Adrenal gland (tissue), 5 donors: ENCODE measurements around the gene SFT2D1.

Experiments
- POLR2A ChIP-seq, 2 donors: fragments of 450-650 bp; IDR thresholded peaks; one replicate each; pipeline ENCODE4 v1.6.1; 2017; ENCODE audit warnings: antibody characterized with exemption in 2 of 2, mild to moderate bottlenecking in 2 of 2, moderate library complexity in 1 of 2
- TF ChIP-seq, protein P1 (sequence below), 6 experiments: fragments of 450-650 bp in 4 of 6; fragments of 200-600 bp in 2 of 6; sonication (generic) in 1 of 6; IDR thresholded peaks; 1 replicate in 5 of 6; 2 replicates in 1 of 6; pipeline versions ENCODE4 v1.5.1 to v1.8.0; 2016 to 2021; ENCODE audit warnings: antibody characterized with exemption in 6 of 6, mild to moderate bottlenecking in 2 of 6, moderate library complexity in 1 of 6
- donor health status: DM: no; HTN: no; CAD: no.

DNA sequence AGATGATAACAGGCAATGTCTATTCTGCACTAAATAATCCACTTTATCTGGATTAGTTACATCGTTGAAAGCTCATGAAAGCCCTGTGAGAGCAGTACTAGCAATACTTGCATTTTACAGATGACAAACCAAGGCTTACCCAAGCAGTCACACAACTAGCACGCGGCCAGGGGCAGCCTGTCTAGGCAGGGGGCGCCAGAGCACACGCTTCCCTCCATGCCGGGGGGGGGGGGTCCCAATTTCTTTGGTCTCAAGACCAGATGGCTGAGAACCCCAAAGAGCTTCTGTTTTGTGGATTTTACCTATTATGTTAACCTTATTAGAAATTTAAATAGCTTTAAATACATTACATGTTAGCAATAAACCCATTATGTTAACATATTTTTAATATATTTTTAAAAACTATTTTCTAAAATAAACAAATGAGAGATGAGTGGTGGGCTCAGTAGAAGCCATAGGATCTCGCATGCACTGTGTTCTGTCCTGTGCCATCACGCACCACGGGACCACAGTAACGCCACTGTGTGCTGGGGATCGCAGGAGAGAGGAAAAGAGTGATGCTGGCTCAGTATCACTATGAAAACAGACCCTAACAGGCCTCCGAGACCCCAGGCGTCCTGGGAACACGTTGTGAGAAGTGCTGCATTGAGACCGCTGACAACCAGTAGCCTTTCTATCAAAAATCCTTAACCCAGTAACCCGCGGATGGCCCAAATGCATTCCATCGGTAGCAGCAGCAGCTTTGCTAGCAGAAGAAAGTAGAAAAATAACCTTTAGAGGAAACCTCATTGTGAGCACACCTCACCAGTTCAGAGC lies 28.9 kb downstream of the SFT2D1 start:
- TF ChIP-seq, protein P1, sequence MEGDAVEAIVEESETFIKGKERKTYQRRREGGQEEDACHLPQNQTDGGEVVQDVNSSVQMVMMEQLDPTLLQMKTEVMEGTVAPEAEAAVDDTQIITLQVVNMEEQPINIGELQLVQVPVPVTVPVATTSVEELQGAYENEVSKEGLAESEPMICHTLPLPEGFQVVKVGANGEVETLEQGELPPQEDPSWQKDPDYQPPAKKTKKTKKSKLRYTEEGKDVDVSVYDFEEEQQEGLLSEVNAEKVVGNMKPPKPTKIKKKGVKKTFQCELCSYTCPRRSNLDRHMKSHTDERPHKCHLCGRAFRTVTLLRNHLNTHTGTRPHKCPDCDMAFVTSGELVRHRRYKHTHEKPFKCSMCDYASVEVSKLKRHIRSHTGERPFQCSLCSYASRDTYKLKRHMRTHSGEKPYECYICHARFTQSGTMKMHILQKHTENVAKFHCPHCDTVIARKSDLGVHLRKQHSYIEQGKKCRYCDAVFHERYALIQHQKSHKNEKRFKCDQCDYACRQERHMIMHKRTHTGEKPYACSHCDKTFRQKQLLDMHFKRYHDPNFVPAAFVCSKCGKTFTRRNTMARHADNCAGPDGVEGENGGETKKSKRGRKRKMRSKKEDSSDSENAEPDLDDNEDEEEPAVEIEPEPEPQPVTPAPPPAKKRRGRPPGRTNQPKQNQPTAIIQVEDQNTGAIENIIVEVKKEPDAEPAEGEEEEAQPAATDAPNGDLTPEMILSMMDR (IDR thresholded peaks at IDR 0.05): peak; percentile 41 to 65 (median 62)
- no peak for TF ChIP-seq POLR2A (IDR thresholded peaks at IDR 0.05)
